CD14-positive monocyte (primary cell): ENCODE results near the gene UROC1. TPM values are rescaled to one million over a fixed set of nuclear protein-coding genes. Genes with fewer than 3 reads are reported as not detected.

Experiments used
- DNase-seq, 3 donors: peaks; one replicate each; pipeline ENCODE4 v3.0.0-alpha.2; 2011 to 2022
- H2AFZ ChIP-seq: 2 replicates; pipeline ENCODE4 v1.6.0; 2012; ENCODE audit warnings: mild to moderate bottlenecking, low read depth, low read length, inconsistent platforms; ENCODE audit not compliant: insufficient read depth, poor library complexity, severe bottlenecking
- H3K27ac ChIP-seq, 2 donors: 1 replicate in 1 of 2; 2 replicates in 1 of 2; pipeline ENCODE4 v1.5.1; 2012 to 2013; ENCODE audit warnings: low read length in 2 of 2, control low read depth in 1 of 2, inconsistent platforms in 1 of 2, low read depth in 1 of 2, mild to moderate bottlenecking in 1 of 2
- H3K27me3 ChIP-seq, 2 donors: one replicate each; pipeline versions ENCODE4 v1.6.0 to v1.6.1; 2011 to 2013; ENCODE audit warnings: low read length in 2 of 2; ENCODE audit not compliant: control insufficient read depth in 2 of 2, insufficient read depth in 2 of 2
- H3K36me3 ChIP-seq, 2 donors: replicated peaks in 1 of 2; 1 replicate in 1 of 2; 2 replicates in 1 of 2; pipeline versions ENCODE4 v1.5.1 to v1.6.1; 2012 to 2013; ENCODE audit warnings: low read length in 2 of 2, control low read depth in 1 of 2, inconsistent platforms in 1 of 2, mild to moderate bottlenecking in 1 of 2; ENCODE audit not compliant: insufficient read depth in 2 of 2, control insufficient read depth in 1 of 2
- H3K4me1 ChIP-seq, 2 donors: 1 replicate in 1 of 2; 2 replicates in 1 of 2; pipeline versions ENCODE4 v1.5.1 to v1.6.1; 2012 to 2013; ENCODE audit warnings: low read length in 2 of 2, control low read depth in 1 of 2, inconsistent platforms in 1 of 2, mild to moderate bottlenecking in 1 of 2, moderate library complexity in 1 of 2; ENCODE audit not compliant: insufficient read depth in 2 of 2, control insufficient read depth in 1 of 2
- H3K4me2 ChIP-seq: replicated peaks from 2 replicates; pipeline ENCODE3; 2012; ENCODE audit warnings: low read length, moderate library complexity, mild to moderate bottlenecking; ENCODE audit not compliant: poor library complexity, severe bottlenecking; ENCODE audit errors: extremely low read depth
- H3K4me3 ChIP-seq, 3 experiments: fragments of 200-600 bp in 1 of 3; sonication (generic) in 1 of 3; replicated peaks in 1 of 3; 1 replicate in 2 of 3; 2 replicates in 1 of 3; pipeline ENCODE4 v1.5.1; 2011 to 2013; ENCODE audit warnings: low read length in 3 of 3, mild to moderate bottlenecking in 3 of 3, control low read depth in 2 of 3, low read depth in 2 of 3, inconsistent platforms in 1 of 3, moderate library complexity in 1 of 3
- H3K79me2 ChIP-seq: 2 replicates; pipeline ENCODE4 v1.6.0; 2012; ENCODE audit warnings: mild to moderate bottlenecking, control low read depth, inconsistent platforms, low read length, moderate library complexity; ENCODE audit not compliant: insufficient read depth
- H3K9ac ChIP-seq: 2 replicates; pipeline ENCODE4 v1.6.0; 2017; ENCODE audit warnings: low read length, mild to moderate bottlenecking; ENCODE audit not compliant: insufficient read depth, poor library complexity, severe bottlenecking
- H3K9me3 ChIP-seq, 2 donors: replicated peaks in 1 of 2; 1 replicate in 1 of 2; 2 replicates in 1 of 2; pipeline versions ENCODE4 v1.5.1 to v1.6.1; 2012 to 2013; ENCODE audit warnings: low read length in 2 of 2, control low read depth in 1 of 2; ENCODE audit not compliant: control insufficient read depth in 1 of 2, insufficient read depth in 1 of 2
- H4K20me1 ChIP-seq: 2 replicates; pipeline ENCODE4 v1.6.0; 2012; ENCODE audit warnings: mild to moderate bottlenecking, low read length, control low read depth, moderate library complexity; ENCODE audit not compliant: insufficient read depth
- H3K27ac Mint-ChIP-seq, 7 donors: one replicate each; pipeline ENCODE4 v1.8.0; 2020; ENCODE audit warnings: mild to moderate bottlenecking in 7 of 7, mixed read lengths in 7 of 7, moderate library complexity in 6 of 7, inconsistent platforms in 2 of 7
- H3K27me3 Mint-ChIP-seq, 3 donors: one replicate each; pipeline ENCODE4 v1.8.0; 2021 to 2022; ENCODE audit warnings: low read depth in 3 of 3, mild to moderate bottlenecking in 3 of 3, mixed read lengths in 3 of 3, moderate library complexity in 3 of 3, inconsistent platforms in 1 of 3
- H3K36me3 Mint-ChIP-seq, 2 donors: one replicate each; pipeline ENCODE4 v1.8.0; 2020; ENCODE audit warnings: mixed read lengths in 2 of 2, inconsistent platforms in 1 of 2, mild to moderate bottlenecking in 1 of 2
- H3K4me1 Mint-ChIP-seq: one replicate; pipeline ENCODE4 v1.8.0; 2020; ENCODE audit warnings: mild to moderate bottlenecking, mixed read lengths
- H3K4me3 Mint-ChIP-seq, 2 donors: one replicate each; pipeline ENCODE4 v1.8.0; 2020; ENCODE audit warnings: mild to moderate bottlenecking in 2 of 2, mixed read lengths in 2 of 2, moderate library complexity in 1 of 2
- H3K9me3 Mint-ChIP-seq, 7 donors: one replicate each; pipeline ENCODE4 v1.8.0; 2020 to 2022; ENCODE audit warnings: mixed read lengths in 7 of 7, mild to moderate bottlenecking in 6 of 7, moderate library complexity in 6 of 7, inconsistent platforms in 2 of 7
- WGBS: methylation state at CpG from one replicate; pipeline ENCODE4 v1.1.5; 2013; ENCODE audit warnings: missing lambda C conversion rate; ENCODE audit not compliant: insufficient coverage; 5-methylcytosine and 5-hydroxymethylcytosine counted together
- intact Hi-C, 2 donors: fragments of 100-400 bp; cut with micrococcal nuclease; formaldehyde crosslinking; loops; one replicate each; pipeline versions ENCODE4 v1.15.0 to v1.15.1; 2023
- polyA plus RNA-seq, 3 donors: library from polyadenylated mRNA; depleted of rRNA in 1 of 3; unstranded in 2 of 3; stranded (reverse) in 1 of 3; fragments of 300-500 nt in 2 of 3; fragments of >200 nt in 1 of 3; fragmentation: Illumina TruSeq in 2 of 3; gene quantifications; 1 replicate in 2 of 3; 2 replicates in 1 of 3; pipeline ENCODE4 v1.2.3, GENCODE V29; 2012 to 2021
- TF ChIP-seq, protein P1 (sequence below): fragments of 200-600 bp; IDR thresholded peaks from one replicate; pipeline ENCODE4 v1.8.0; 2022; ENCODE audit warnings: antibody characterized with exemption, mild to moderate bottlenecking

The UROC1 gene
- polyA plus RNA-seq, 3 donors: not detected

DNA sequence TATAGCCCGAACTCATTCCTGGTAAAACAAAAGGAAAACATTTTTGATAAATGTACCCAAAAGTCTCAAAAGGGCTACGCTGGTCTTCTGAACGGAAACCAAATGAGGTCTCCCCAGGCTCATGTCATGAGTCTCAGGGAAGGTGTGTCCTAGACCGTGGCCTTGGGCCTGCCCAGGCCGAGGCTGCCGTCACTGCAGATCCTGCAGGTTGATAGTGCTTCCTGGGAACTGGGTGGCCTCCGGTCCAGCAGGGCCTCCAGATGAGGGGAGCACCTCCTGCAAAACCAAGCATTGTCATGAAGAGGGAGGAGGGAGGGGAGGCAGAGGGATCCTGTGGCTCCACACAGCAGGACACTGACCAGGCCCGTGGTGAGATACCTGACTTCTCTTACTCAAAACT, 79.4 kb downstream of the UROC1 start:
- Mint-ChIP-seq H3K27me3 (peaks cover 0 to 4% (median 0%) of the 10 kb centered on the region in 3 donors), H3K27ac (peak overlapping the region in 1 of 7 donors; percentile 4), H3K36me3 (peaks cover 79 to 94% of the 10 kb centered on the region in 2 donors), H3K4me1 (peaks cover 4% of the 10 kb centered on the region), H3K9me3 (peaks cover 0 to 3% (median 0%) of the 10 kb centered on the region in 7 donors), H3K4me3 (no peak overlapping the region)
- H3K9me3 ChIP-seq: no peaks in the 10 kb centered on the region
- no peak overlapping the region for H2AFZ ChIP-seq
- H3K27me3 ChIP-seq: no peaks in the 10 kb centered on the region
- 98% methylated on average over 7 of the region's 8 CpGs for WGBS
- no peak overlapping the region for H3K4me3 ChIP-seq
- no peak overlapping the region for H3K4me2 ChIP-seq
- H3K36me3 ChIP-seq: peaks cover 60 to 90% of the 10 kb centered on the region in 2 donors
- DNase-seq: no peak
- H3K79me2 ChIP-seq: no peaks in the 10 kb centered on the region
- TF ChIP-seq, protein P1, sequence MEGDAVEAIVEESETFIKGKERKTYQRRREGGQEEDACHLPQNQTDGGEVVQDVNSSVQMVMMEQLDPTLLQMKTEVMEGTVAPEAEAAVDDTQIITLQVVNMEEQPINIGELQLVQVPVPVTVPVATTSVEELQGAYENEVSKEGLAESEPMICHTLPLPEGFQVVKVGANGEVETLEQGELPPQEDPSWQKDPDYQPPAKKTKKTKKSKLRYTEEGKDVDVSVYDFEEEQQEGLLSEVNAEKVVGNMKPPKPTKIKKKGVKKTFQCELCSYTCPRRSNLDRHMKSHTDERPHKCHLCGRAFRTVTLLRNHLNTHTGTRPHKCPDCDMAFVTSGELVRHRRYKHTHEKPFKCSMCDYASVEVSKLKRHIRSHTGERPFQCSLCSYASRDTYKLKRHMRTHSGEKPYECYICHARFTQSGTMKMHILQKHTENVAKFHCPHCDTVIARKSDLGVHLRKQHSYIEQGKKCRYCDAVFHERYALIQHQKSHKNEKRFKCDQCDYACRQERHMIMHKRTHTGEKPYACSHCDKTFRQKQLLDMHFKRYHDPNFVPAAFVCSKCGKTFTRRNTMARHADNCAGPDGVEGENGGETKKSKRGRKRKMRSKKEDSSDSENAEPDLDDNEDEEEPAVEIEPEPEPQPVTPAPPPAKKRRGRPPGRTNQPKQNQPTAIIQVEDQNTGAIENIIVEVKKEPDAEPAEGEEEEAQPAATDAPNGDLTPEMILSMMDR: no peak
- H3K9ac ChIP-seq: no peak overlapping the region
- no peak overlapping the region for H3K27ac ChIP-seq
- H4K20me1 ChIP-seq: peaks cover 11% of the 10 kb centered on the region
- intact Hi-C loops: no loop called here
- H3K4me1 ChIP-seq: no peaks in the 10 kb centered on the region

DNA sequence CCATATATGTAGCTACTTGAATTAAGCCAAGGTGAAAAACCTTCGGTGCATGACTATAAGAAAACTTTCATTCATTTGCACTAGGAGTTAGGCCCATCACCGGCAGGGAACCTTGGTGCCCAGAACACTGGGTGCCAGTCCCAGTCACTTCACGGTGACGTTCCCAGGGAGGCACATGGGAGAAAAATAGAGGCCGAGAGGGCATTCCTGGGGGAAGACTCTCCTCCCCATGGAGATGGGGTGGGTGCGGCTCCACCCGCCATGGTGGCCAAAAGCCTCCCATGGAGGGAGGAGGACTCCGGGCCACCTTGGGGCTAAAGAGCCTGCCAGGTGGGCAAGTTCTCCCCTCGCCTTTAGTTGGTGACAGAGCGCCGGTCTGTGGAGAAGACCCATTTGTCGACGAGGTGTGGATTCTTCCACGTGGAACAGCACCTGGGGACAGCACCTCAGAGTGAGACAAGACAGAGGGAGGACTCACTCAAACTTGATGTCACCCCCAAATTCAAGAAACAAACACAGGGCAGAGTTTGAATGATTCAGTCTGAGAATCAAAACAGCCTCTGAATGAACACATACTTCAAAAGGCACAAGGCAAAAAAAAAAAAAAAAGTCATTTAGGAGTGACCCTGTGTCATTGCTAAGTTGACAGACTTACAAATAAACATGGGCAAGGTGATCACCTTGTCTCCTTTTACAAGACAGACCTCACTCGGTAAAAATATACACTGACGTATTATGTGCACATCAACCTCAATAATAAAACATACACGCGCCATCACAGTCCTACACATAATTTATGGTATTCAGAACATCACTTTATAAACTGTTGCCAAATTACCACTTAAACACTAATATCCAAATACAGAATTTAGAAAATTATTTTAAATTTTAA, 80.5 kb downstream of the UROC1 start:
- no peak for DNase-seq
- Mint-ChIP-seq H3K4me3 (no peak overlapping the region), H3K36me3 (peaks cover 72 to 95% of the 10 kb centered on the region in 2 donors), H3K27ac (peak overlapping the region in 1 of 7 donors; percentile 23), H3K9me3 (peaks cover 0 to 1% (median 0%) of the 10 kb centered on the region in 7 donors), H3K27me3 (peaks cover 0 to 2% (median 0%) of the 10 kb centered on the region in 3 donors), H3K4me1 (no peaks in the 10 kb centered on the region)
- no peaks in the 10 kb centered on the region for H3K79me2 ChIP-seq
- no peak overlapping the region for H3K4me3 ChIP-seq
- H2AFZ ChIP-seq: no peak overlapping the region
- H3K4me1 ChIP-seq: no peaks in the 10 kb centered on the region
- no peak overlapping the region for H3K4me2 ChIP-seq
- 94% methylated on average over 7 of the region's 18 CpGs for WGBS
- H3K9me3 ChIP-seq: no peaks in the 10 kb centered on the region
- H3K9ac ChIP-seq: no peak overlapping the region
- H3K27ac ChIP-seq: no peak overlapping the region
- no peaks in the 10 kb centered on the region for H3K27me3 ChIP-seq
- H3K36me3 ChIP-seq: peaks cover 60 to 79% of the 10 kb centered on the region in 2 donors
- intact Hi-C loops: no loop called here
- TF ChIP-seq, protein P1: no peak
- H4K20me1 ChIP-seq: peaks cover 6% of the 10 kb centered on the region
